ENCODE data around the gene ZBTB44.

The ZBTB44 gene

GRCh38 chr11:130216591-130217132 lies 98.1 kb downstream of the ZBTB44 start:
- FAIRE-seq: no peak
- DNase-seq (ENCODE audit: insufficient read length, low spot score): no peak

DNA sequence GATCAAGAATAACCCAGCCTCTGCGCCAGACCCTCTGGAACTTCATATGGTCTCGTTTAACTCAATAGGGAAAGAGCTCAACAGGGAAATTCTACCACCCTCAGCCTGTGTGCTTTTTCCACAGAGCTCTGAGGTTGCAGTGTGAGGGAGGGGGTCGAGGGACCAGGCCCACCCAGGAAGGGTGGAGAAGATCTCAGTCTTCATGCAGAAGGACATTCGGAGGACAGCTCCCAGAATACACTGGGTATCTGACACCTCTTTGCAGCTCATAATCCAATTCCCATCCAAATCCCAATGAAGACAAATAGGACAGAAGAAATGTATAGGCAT lies 98.5 kb downstream of the ZBTB44 start:
- DNase-seq (ENCODE audit: insufficient read length, low spot score) (no peak), FAIRE-seq (no peak)

DNA sequence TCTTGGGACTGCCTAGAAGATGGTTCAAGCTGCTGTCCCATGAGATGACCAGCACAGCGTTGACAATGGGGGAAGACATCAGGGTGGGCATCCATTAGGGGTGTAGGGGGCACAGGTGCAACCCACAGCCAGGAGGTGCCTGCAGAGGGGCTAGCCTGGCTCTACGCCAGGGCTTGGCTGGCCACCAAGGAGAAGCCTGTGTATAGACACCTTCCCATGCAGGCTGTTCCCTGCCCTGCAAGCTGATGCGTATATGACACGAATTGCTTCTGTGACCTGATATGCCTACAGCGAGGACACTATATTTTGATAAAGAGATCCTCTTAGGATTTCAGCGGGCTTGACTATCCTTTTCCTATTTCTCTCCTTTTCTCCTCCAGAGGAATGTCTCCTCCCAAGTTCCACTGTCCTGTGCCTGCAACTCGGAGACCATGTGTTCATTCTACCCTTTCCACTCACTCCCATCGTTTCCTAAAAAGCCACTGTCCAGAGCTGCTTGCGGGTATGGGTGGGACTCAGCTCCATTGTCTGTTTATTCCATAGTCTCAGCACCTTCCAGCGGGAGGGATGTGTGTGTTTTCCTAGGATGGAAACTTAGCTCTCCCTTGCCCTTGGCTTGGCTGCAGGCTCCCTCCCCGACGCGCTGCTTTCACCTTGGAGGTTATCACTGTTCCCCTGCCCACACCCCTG lies 99.0 kb downstream of the ZBTB44 start:
- no peak for DNase-seq (ENCODE audit: insufficient read length, low spot score)
- FAIRE-seq: no peak

GRCh38 chr11:130214861-130215530 lies 99.7 kb downstream of the ZBTB44 start:
- DNase-seq (ENCODE audit: insufficient read length, low spot score): no peak
- no peak for FAIRE-seq

- no peak for FAIRE-seq
- DNase-seq (ENCODE audit: insufficient read length, low spot score): no peak
These were observed 100.8 kb downstream of the ZBTB44 start for GRCh38 chr11:130213979-130214281.

GRCh38 chr11:130213143-130213978 lies 101.4 kb downstream of the ZBTB44 start:
- FAIRE-seq (peak; percentile 83), DNase-seq (ENCODE audit: insufficient read length, low spot score) (peak; percentile 81)

GRCh38 chr11:130212431-130212961 lies 102.2 kb downstream of the ZBTB44 start:
- DNase-seq (ENCODE audit: insufficient read length, low spot score): no peak
- FAIRE-seq: no peak

DNA sequence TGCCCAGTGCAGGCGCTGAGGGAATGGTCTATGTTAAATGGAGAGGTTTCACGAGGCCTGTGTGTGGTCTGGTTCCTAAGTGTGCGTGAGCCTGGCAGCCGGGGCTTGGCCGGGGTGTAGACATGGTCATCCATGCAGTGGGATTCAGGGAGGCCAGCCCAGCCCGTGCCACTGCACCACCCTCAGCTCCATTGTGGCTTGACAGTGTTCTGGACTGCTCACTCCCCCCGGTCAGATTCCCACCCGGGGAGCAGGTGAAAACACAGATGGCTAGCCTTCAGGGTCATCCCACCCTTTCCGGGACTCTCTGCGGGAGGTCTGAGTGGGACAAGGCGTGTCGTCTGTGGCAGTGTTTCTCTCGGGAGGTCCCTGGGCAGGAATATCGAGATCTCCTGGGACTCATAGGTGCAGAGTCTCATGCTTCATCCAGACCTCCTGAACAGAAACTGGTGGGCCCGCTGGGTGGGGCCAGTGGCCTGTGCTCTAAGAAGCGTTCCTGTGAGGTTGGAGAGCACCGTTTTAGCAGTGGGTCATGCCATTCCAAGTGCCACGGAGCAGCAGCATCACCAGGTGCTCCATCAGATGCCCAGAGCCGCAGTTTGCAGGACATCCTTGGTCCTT lies 102.8 kb downstream of the ZBTB44 start:
- DNase-seq (ENCODE audit: insufficient read length, low spot score): no peak
- no peak for FAIRE-seq

GRCh38 chr11:130211144-130211543 lies 103.6 kb downstream of the ZBTB44 start:
- FAIRE-seq: no peak
- DNase-seq (ENCODE audit: insufficient read length, low spot score): no peak

DNA sequence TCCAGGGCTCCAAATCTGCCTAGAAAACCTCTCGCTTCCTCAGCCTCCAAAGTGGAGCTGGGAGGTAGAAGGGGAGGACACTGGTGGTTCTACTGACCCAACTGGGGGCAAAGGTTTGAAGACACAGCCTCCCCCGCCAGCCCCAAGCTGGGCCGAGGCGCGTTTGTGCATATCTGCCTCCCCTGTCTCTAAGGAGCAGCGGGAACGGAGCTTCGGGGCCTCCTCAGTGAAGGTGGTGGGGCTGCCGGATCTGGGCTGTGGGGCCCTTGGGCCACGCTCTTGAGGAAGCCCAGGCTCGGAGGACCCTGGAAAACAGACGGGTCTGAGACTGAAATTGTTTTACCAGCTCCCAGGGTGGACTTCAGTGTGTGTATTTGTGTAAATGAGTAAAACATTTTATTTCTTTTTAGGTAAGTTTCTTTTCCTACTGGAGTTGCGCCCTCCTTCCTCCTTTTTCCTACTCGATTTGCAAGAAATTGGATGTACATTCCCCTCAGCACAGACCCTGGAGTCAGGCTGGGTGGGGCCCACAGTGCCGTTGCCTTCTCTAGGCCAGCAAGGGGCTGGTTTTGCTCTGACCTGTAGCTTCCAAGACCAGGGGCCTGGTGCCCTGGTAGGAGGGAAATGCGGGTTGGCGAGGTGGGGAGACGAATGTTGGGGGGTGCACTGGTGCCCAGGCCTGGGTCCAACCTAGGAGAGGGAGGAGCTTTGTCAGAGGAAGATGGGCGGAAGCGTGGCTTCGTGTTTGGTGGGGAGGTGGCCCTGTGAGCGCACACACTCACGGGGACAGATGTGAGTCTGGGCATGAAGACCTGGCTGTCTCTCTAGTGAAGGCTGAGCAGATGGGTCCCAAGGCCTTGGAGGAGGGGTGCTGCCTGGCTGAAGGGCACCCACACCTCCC lies 104.5 kb downstream of the ZBTB44 start:
- DNase-seq (ENCODE audit: insufficient read length, low spot score): no peak
- no peak for FAIRE-seq

- no peak for DNase-seq (ENCODE audit: insufficient read length, low spot score)
- no peak for FAIRE-seq
These were observed 105.4 kb downstream of the ZBTB44 start for GRCh38 chr11:130209128-130209932.

DNA sequence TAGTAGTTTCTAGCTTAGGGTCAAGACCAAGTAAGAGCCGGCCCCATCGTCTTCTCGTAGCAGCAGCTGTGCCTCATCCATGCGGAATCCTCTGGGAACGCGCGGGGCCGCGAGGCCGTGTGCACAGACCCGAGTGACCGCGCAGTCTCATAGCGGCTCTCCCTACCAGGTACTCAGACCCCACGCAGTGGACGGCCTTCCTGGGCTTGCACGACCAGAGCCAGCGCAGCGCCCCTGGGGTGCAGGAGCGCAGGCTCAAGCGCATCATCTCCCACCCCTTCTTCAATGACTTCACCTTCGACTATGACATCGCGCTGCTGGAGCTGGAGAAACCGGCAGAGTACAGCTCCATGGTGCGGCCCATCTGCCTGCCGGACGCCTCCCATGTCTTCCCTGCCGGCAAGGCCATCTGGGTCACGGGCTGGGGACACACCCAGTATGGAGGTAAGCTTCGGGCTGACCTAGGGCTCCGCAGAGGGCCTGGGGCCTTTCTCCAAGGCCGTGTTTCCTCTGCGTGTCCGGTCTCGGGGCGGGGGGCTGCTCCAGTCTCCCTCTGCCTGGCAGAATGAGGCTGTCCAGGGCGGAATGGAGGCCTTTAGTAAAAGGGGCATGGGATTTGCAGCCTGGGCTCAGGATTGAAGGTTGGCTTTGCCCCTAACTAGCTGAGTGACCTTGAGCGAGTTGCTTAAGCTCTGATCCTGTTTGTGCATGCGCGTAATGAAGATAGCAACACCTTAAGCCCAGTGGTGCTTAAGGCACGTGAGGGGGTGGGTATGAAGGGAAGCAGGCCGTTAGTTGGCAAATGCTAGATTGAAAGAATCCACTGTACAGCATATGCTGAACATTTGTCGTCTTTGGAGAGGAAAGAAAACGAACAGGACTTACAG lies 106.2 kb downstream of the ZBTB44 start:
- FAIRE-seq: no peak

GRCh38 chr11:130206141-130206540 lies 108.6 kb downstream of the ZBTB44 start:
- DNase-seq (ENCODE audit: insufficient read length, low spot score) (no peak), FAIRE-seq (no peak)

More for the DNA sequence above, 106.2 kb downstream of the ZBTB44 start:
- no peak for DNase-seq (ENCODE audit: insufficient read length, low spot score)

DNA sequence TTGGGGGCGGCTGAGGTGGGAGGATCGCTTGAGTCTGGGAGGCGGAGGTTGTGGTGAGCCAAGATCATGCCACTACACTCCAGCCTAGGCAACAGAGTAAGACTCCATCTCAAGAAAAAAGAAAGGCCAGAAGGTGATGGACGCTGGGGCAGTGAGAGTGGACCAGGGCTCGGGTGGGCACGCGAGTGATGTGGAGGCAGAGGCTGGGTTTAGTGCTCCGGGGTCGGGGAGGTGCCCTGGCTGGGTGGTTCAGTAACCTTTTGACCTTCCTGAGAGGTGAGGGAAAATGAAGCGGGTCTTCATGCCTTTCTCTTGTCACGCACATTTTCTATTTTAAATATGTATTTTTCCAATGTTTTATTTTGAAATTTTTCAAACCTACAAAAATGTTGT lies 110.0 kb downstream of the ZBTB44 start:
- no peak for FAIRE-seq
- DNase-seq (ENCODE audit: insufficient read length, low spot score): no peak

- FAIRE-seq (no peak), DNase-seq (ENCODE audit: insufficient read length, low spot score) (no peak)
These were observed 110.7 kb downstream of the ZBTB44 start for GRCh38 chr11:130203766-130204702.

DNA sequence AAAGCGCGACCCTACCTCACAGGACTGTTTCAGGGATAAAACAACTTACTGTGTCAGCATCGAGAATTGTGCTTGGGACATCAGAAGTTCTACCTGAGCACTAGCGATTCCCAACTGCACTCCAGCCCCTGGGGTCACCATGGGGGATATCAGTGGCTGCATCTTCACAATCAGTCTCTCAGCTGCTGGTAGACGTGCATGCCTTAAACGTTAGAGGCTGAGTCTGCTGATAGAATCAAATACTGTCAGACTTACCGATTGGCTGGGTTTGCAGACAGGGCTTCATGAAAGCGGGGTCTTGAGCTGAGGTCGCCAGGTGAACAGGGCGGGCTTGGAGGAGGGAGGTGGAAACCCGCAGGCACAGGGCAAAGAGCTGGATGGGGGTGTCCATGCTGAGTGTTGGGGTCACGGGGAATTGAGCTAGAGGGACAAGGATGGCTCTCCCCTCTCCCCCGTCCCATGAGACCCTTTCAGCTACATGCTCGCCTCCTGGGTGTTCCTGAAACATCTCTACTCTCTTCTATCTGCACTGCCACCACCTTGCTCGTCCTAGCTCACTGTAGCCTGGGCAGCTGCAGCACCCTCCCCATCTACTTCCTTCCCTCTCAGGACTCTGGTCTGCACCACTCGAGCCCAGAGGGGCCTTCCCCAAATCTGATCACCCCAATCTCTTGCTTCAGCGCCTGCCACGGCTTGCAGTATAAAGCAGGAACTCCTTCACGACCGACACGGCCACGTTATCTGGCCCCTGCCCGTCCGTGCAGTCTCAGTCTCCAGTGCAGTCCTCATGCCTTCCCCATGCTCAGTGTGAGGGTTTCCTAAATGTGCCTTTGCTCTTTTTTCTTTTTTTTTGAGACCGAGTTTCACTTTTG lies 111.7 kb downstream of the ZBTB44 start:
- FAIRE-seq (no peak), DNase-seq (ENCODE audit: insufficient read length, low spot score) (no peak)

Measured in GM19239 (cell line).